Measurements from ENCODE around the gene C13orf42.

The C13orf42 gene

GRCh38 chr13:51111174-51111573, at the start of gene C13orf42:
Gene C13orf42, minus strand, starts transcription at chr13:51111274. Its CDS starts 65 bp downstream, at chr13:51111209.
- in situ Hi-C loops (cut with MboI; ENCODE audit: low sequenced_read_pairs), result no loop called here

GRCh38 chr13:51158880-51159518, 47.9 kb upstream of the C13orf42 start:
- in situ Hi-C loops (cut with MboI; ENCODE audit: low sequenced_read_pairs), result no loop called here

GRCh38 chr13:51158365-51158764, 47.3 kb upstream of the C13orf42 start:
- in situ Hi-C loops (cut with MboI; ENCODE audit: low sequenced_read_pairs), result no loop called here

GRCh38 chr13:51156648-51157047, 45.6 kb upstream of the C13orf42 start:
- in situ Hi-C loops (cut with MboI; ENCODE audit: low sequenced_read_pairs), result no loop called here

- in situ Hi-C loops (cut with MboI; ENCODE audit: low sequenced_read_pairs), result no loop called here
Measured at GRCh38 chr13:51155776-51156515, 44.9 kb upstream of the C13orf42 start.

GRCh38 chr13:51155161-51155560, 44.1 kb upstream of the C13orf42 start:
- in situ Hi-C loops (cut with MboI; ENCODE audit: low sequenced_read_pairs), result no loop called here

- in situ Hi-C loops (cut with MboI; ENCODE audit: low sequenced_read_pairs), result no loop called here
Measured at GRCh38 chr13:51154029-51154555, 43.0 kb upstream of the C13orf42 start.

GRCh38 chr13:51153527-51153926, 42.5 kb upstream of the C13orf42 start:
- in situ Hi-C loops (cut with MboI; ENCODE audit: low sequenced_read_pairs), result no loop called here

- in situ Hi-C loops (cut with MboI; ENCODE audit: low sequenced_read_pairs), result no loop called here
Measured at GRCh38 chr13:51152701-51153100, 41.6 kb upstream of the C13orf42 start.

GRCh38 chr13:51151463-51151862, 40.4 kb upstream of the C13orf42 start:
- in situ Hi-C loops (cut with MboI; ENCODE audit: low sequenced_read_pairs), result no loop called here

- in situ Hi-C loops (cut with MboI; ENCODE audit: low sequenced_read_pairs), result no loop called here
Measured at GRCh38 chr13:51148952-51149573, 38.0 kb upstream of the C13orf42 start.

GRCh38 chr13:51148223-51148951, 37.3 kb upstream of the C13orf42 start:
- in situ Hi-C loops (cut with MboI; ENCODE audit: low sequenced_read_pairs), result no loop called here

- in situ Hi-C loops (cut with MboI; ENCODE audit: low sequenced_read_pairs), result no loop called here
Measured at GRCh38 chr13:51147732-51148131, 36.7 kb upstream of the C13orf42 start.

- in situ Hi-C loops (cut with MboI; ENCODE audit: low sequenced_read_pairs), result no loop called here
Measured at GRCh38 chr13:51146667-51147066, 35.6 kb upstream of the C13orf42 start.

GRCh38 chr13:51137250-51137649, 26.2 kb upstream of the C13orf42 start:
- in situ Hi-C loops (cut with MboI; ENCODE audit: low sequenced_read_pairs), result loop anchor here (10.0 kb wide), 1 partner anchor 148 kb away; no protein-coding TSS in a partner anchor

- in situ Hi-C loops (cut with MboI; ENCODE audit: low sequenced_read_pairs), result loop anchor here (10.0 kb wide), 1 partner anchor 148 kb away; no protein-coding TSS in a partner anchor
Measured at GRCh38 chr13:51136276-51136980, 25.4 kb upstream of the C13orf42 start.

- in situ Hi-C loops (cut with MboI; ENCODE audit: low sequenced_read_pairs), result loop anchor here (10.0 kb wide), 1 partner anchor 150 kb away; no protein-coding TSS in a partner anchor
Measured at GRCh38 chr13:51134763-51135365, 23.8 kb upstream of the C13orf42 start.

- in situ Hi-C loops (cut with MboI; ENCODE audit: low sequenced_read_pairs), result loop anchor here (10.0 kb wide), 1 partner anchor 154 kb away; no protein-coding TSS in a partner anchor
Measured at GRCh38 chr13:51130348-51130747, 19.3 kb upstream of the C13orf42 start.

GRCh38 chr13:51125495-51126226, 14.6 kb upstream of the C13orf42 start:
- in situ Hi-C loops (cut with MboI; ENCODE audit: low sequenced_read_pairs), result loop anchor here (10.0 kb wide), 1 partner anchor 669 kb away; no protein-coding TSS in a partner anchor
